NT2/D1 (cell line): ENCODE data around the gene ERICH4.

Source experiments
- YY1 ChIP-seq: IDR thresholded peaks from 2 replicates; pipeline ENCODE4 v1.6.1; 2011; ENCODE audit not compliant: insufficient read length, insufficient read depth
- ZNF274 ChIP-seq: IDR thresholded peaks from 2 replicates; pipeline ENCODE4 v1.6.1; 2011; ENCODE audit warnings: mild to moderate bottlenecking, low read depth, low read length

DNA sequence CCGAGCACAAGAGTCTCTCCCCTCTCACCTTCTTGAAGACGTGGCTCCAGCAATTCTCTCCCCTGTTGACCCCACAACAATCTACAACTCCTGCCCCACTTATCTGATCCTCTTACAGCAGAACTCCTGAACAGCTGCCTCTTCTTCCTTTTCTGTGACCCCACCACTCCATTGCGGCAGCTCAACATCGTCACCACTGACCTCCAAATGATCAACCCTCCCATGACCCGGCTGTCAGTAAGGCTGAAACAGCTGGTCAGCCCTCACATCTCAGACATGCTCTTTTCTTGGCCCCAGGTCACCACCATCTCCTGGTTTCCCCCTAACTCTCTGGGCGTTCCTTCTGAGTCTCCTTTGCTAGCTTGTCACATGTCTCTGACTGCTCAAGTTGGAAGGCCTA, 47.6 kb upstream of the ERICH4 start:
- TF ChIP-seq YY1 (no peak), ZNF274 (no peak)
